ENCODE measurements around the gene ARMC12.
A peak's percentile ranks its signal among the peaks of the same experiment; 100 is the strongest.

ARMC12 gene

GRCh38 chr6:35719404-35719829 lies 17.4 kb upstream of the ARMC12 start:
- Histone ChIP-seq H3K9ac (ENCODE audit: low read length) (no peak overlapping the region), H3K9me3 (ENCODE audit: control insufficient read depth, insufficient read depth, low read depth, low read length) (no peaks in the 10 kb centered on the region), H3K4me1 (ENCODE audit: control insufficient read depth, insufficient read depth, low read length) (peaks cover 54% of the 10 kb centered on the region), H3K27ac (ENCODE audit: low read depth, low read length) (no peak overlapping the region), H3K36me3 (ENCODE audit: control insufficient read depth, insufficient read depth, low read length) (no peaks in the 10 kb centered on the region), H3K27me3 (ENCODE audit: control insufficient read depth, insufficient read depth, low read length) (no peaks in the 10 kb centered on the region), H3K4me3 (ENCODE audit: low read depth, low read length) (no peak overlapping the region; the same call in 1 of the 2 replicates)

DNA sequence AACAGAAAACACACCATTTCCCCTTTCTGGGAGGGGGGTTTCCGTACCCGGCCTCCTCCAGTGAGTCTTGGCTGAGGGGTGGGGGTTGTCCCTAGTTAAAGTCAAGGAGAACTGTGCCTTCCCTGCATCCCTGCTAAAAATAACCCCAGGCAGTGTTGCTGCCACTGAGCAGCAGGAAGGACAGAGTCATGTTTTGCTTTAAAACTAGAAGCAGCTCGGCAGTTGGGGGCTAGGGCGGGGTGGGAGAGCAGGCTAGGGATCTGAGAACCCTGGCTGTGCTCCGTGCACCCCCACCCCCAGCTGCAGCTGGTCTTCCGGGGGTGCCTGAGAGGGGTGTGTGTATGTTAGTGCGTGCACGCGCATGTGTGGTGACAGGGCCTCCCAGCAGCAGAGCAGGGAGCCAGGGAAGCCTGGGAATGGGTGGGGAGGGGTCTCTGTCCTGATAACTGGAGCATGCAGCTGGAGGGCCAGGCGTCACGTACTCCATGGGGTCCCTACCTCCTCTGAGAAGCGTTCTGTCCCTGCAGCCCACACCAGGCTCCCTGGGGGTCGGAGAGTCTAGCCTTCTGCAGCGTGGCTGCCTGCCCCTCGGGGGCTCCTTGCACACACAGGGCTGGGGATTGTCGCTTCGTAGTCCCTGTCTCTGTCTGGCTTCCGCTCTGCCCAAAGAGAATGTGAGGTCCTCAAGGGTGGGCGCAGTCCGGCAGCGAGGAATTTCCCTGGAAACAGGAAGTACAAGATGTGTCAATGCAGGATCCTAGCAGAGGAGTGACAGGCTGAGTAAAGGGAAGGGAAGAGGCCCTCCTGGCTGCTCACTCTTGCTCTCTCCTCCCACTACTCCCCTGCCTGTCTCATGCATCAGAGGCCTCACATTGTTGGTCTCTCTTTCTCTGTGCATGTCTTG lies 16.8 kb upstream of the ARMC12 start:
- H3K27me3 ChIP-seq (ENCODE audit: control insufficient read depth, insufficient read depth, low read length), result no peaks in the 10 kb centered on the region
- peak overlapping the region; percentile 36 for H3K4me3 ChIP-seq (ENCODE audit: low read depth, low read length)
- H3K9ac ChIP-seq (ENCODE audit: low read length), result peak overlapping the region; percentile 12
- H3K27ac ChIP-seq (ENCODE audit: low read depth, low read length), result no peak overlapping the region; the same call in 1 of the 2 replicates
- H3K9me3 ChIP-seq (ENCODE audit: control insufficient read depth, insufficient read depth, low read depth, low read length), result no peaks in the 10 kb centered on the region
- no peaks in the 10 kb centered on the region for H3K36me3 ChIP-seq (ENCODE audit: control insufficient read depth, insufficient read depth, low read length)
- peaks cover 58% of the 10 kb centered on the region for H3K4me1 ChIP-seq (ENCODE audit: control insufficient read depth, insufficient read depth, low read length)

- Histone ChIP-seq H3K9ac (ENCODE audit: low read length) (no peak overlapping the region), H3K27ac (ENCODE audit: low read depth, low read length) (no peak overlapping the region), H3K27me3 (ENCODE audit: control insufficient read depth, insufficient read depth, low read length) (peaks cover 10% of the 10 kb centered on the region; the same call in 1 of the 2 replicates), H3K4me3 (ENCODE audit: low read depth, low read length) (no peak overlapping the region), H3K36me3 (ENCODE audit: control insufficient read depth, insufficient read depth, low read length) (no peaks in the 10 kb centered on the region), H3K4me1 (ENCODE audit: control insufficient read depth, insufficient read depth, low read length) (peaks cover 71% of the 10 kb centered on the region), H3K9me3 (ENCODE audit: control insufficient read depth, insufficient read depth, low read depth, low read length) (no peaks in the 10 kb centered on the region)
Observed at GRCh38 chr6:35722121-35722761, 14.6 kb upstream of the ARMC12 start.

DNA sequence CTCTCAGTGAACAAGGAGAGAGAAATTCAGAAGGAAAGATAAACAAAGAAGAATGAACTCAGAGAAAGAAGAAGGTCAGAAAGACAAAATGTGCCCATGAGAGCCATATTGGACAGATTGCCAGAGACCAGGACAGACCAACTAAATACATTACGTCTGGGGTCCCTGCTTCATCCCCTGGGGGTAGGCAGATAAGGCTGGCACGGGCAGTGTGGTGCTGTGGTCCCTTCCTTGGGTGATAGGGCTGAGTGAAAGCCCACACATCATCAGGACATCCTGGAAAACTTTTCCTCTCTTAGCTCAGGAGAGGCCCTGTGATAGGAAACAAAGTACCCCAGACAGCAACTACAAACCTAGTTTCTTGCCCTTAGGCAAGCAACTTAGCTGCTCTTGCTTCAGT lies 13.2 kb upstream of the ARMC12 start:
- no peak overlapping the region for H3K9ac ChIP-seq (ENCODE audit: low read length)
- H3K4me1 ChIP-seq (ENCODE audit: control insufficient read depth, insufficient read depth, low read length), result peaks cover 63% of the 10 kb centered on the region
- H3K36me3 ChIP-seq (ENCODE audit: control insufficient read depth, insufficient read depth, low read length), result no peaks in the 10 kb centered on the region
- peaks cover 14% of the 10 kb centered on the region; the same call in 1 of the 2 replicates for H3K27me3 ChIP-seq (ENCODE audit: control insufficient read depth, insufficient read depth, low read length)
- H3K4me3 ChIP-seq (ENCODE audit: low read depth, low read length), result no peak overlapping the region
- no peaks in the 10 kb centered on the region for H3K9me3 ChIP-seq (ENCODE audit: control insufficient read depth, insufficient read depth, low read depth, low read length)
- H3K27ac ChIP-seq (ENCODE audit: low read depth, low read length), result no peak overlapping the region

- Histone ChIP-seq H3K27me3 (ENCODE audit: control insufficient read depth, insufficient read depth, low read length) (peaks cover 14% of the 10 kb centered on the region; the same call in 1 of the 2 replicates), H3K9me3 (ENCODE audit: control insufficient read depth, insufficient read depth, low read depth, low read length) (no peaks in the 10 kb centered on the region), H3K27ac (ENCODE audit: low read depth, low read length) (no peak overlapping the region), H3K9ac (ENCODE audit: low read length) (no peak overlapping the region), H3K36me3 (ENCODE audit: control insufficient read depth, insufficient read depth, low read length) (no peaks in the 10 kb centered on the region), H3K4me3 (ENCODE audit: low read depth, low read length) (no peak overlapping the region), H3K4me1 (ENCODE audit: control insufficient read depth, insufficient read depth, low read length) (peaks cover 62% of the 10 kb centered on the region)
Observed at GRCh38 chr6:35724059-35724458, 12.8 kb upstream of the ARMC12 start.

- peaks cover 62% of the 10 kb centered on the region for H3K4me1 ChIP-seq (ENCODE audit: control insufficient read depth, insufficient read depth, low read length)
- H3K9ac ChIP-seq (ENCODE audit: low read length), result no peak overlapping the region
- no peak overlapping the region for H3K4me3 ChIP-seq (ENCODE audit: low read depth, low read length)
- peaks cover 14% of the 10 kb centered on the region; the same call in 1 of the 2 replicates for H3K27me3 ChIP-seq (ENCODE audit: control insufficient read depth, insufficient read depth, low read length)
- H3K36me3 ChIP-seq (ENCODE audit: control insufficient read depth, insufficient read depth, low read length), result no peaks in the 10 kb centered on the region
- H3K27ac ChIP-seq (ENCODE audit: low read depth, low read length), result no peak overlapping the region
- H3K9me3 ChIP-seq (ENCODE audit: control insufficient read depth, insufficient read depth, low read depth, low read length), result no peaks in the 10 kb centered on the region
Observed at GRCh38 chr6:35724471-35724870, 12.4 kb upstream of the ARMC12 start.

- no peak overlapping the region for H3K9ac ChIP-seq (ENCODE audit: low read length)
- no peaks in the 10 kb centered on the region for H3K36me3 ChIP-seq (ENCODE audit: control insufficient read depth, insufficient read depth, low read length)
- H3K4me3 ChIP-seq (ENCODE audit: low read depth, low read length), result no peak overlapping the region
- no peaks in the 10 kb centered on the region for H3K9me3 ChIP-seq (ENCODE audit: control insufficient read depth, insufficient read depth, low read depth, low read length)
- peaks cover 55% of the 10 kb centered on the region for H3K4me1 ChIP-seq (ENCODE audit: control insufficient read depth, insufficient read depth, low read length)
- peaks cover 14% of the 10 kb centered on the region; the same call in 1 of the 2 replicates for H3K27me3 ChIP-seq (ENCODE audit: control insufficient read depth, insufficient read depth, low read length)
- H3K27ac ChIP-seq (ENCODE audit: low read depth, low read length), result no peak overlapping the region
Observed at GRCh38 chr6:35725081-35725708, 11.6 kb upstream of the ARMC12 start.

- peaks cover 51% of the 10 kb centered on the region for H3K4me1 ChIP-seq (ENCODE audit: control insufficient read depth, insufficient read depth, low read length)
- peaks cover 14% of the 10 kb centered on the region; the same call in 1 of the 2 replicates for H3K27me3 ChIP-seq (ENCODE audit: control insufficient read depth, insufficient read depth, low read length)
- H3K27ac ChIP-seq (ENCODE audit: low read depth, low read length), result no peak overlapping the region
- H3K36me3 ChIP-seq (ENCODE audit: control insufficient read depth, insufficient read depth, low read length), result no peaks in the 10 kb centered on the region
- no peaks in the 10 kb centered on the region for H3K9me3 ChIP-seq (ENCODE audit: control insufficient read depth, insufficient read depth, low read depth, low read length)
- H3K9ac ChIP-seq (ENCODE audit: low read length), result no peak overlapping the region
- H3K4me3 ChIP-seq (ENCODE audit: low read depth, low read length), result no peak overlapping the region
Observed at GRCh38 chr6:35725721-35726438, 11.0 kb upstream of the ARMC12 start.

- Histone ChIP-seq H3K27me3 (ENCODE audit: control insufficient read depth, insufficient read depth, low read length) (peaks cover 14% of the 10 kb centered on the region; the same call in 1 of the 2 replicates), H3K36me3 (ENCODE audit: control insufficient read depth, insufficient read depth, low read length) (no peaks in the 10 kb centered on the region), H3K9me3 (ENCODE audit: control insufficient read depth, insufficient read depth, low read depth, low read length) (no peaks in the 10 kb centered on the region), H3K27ac (ENCODE audit: low read depth, low read length) (peak overlapping the region; percentile 49; the same call in 1 of the 2 replicates), H3K4me3 (ENCODE audit: low read depth, low read length) (peak overlapping the region; percentile 89), H3K4me1 (ENCODE audit: control insufficient read depth, insufficient read depth, low read length) (peaks cover 56% of the 10 kb centered on the region), H3K9ac (ENCODE audit: low read length) (peak overlapping the region; percentile 81)
Observed at GRCh38 chr6:35727231-35727934, 9.4 kb upstream of the ARMC12 start.

Data from HUES6 (cell line).